SIG-M5 (cell line): ENCODE results near the gene UBC.
"Not testable (repeated sequence)": the region's sequence is repeated elsewhere in the genome, so short reads cannot be mapped to it uniquely, and the experiment has no call there.

Experiments
- DNase-seq: peaks from one replicate; lab custom pipeline; 2025; lab: John Stamatoyannopoulos, UW

Gene UBC

GRCh38 chr12:124931528-124931927 lies 17.1 kb upstream of the UBC start:
- not testable (repeated sequence) for DNase-seq

- no peak for DNase-seq
Measured at GRCh38 chr12:124930586-124930985, 16.1 kb upstream of the UBC start.

- DNase-seq = no peak
Measured at GRCh38 chr12:124929649-124930419, 15.4 kb upstream of the UBC start.

GRCh38 chr12:124928912-124929530 lies 14.6 kb upstream of the UBC start:
- no peak for DNase-seq

GRCh38 chr12:124928095-124928911 lies 13.9 kb upstream of the UBC start:
- DNase-seq = no peak

GRCh38 chr12:124927201-124928094 lies 13.0 kb upstream of the UBC start:
- DNase-seq = no peak

GRCh38 chr12:124925782-124926181 lies 11.3 kb upstream of the UBC start:
- not testable (repeated sequence) for DNase-seq

- no peak for DNase-seq
Measured at GRCh38 chr12:124925117-124925516, 10.7 kb upstream of the UBC start.

- DNase-seq = no peak
Measured at GRCh38 chr12:124923905-124924734, 9.7 kb upstream of the UBC start.

GRCh38 chr12:124921200-124922031 lies 7.0 kb upstream of the UBC start:
- no peak for DNase-seq

GRCh38 chr12:124920353-124920935 lies 6.0 kb upstream of the UBC start:
- no peak for DNase-seq

GRCh38 chr12:124919521-124920352 lies 5.3 kb upstream of the UBC start:
- DNase-seq = no peak

GRCh38 chr12:124918622-124918988 lies 4.2 kb upstream of the UBC start:
- not testable (repeated sequence) for DNase-seq

GRCh38 chr12:124917841-124918621 lies 3.6 kb upstream of the UBC start:
- no peak for DNase-seq

- DNase-seq = no peak
Measured at GRCh38 chr12:124917135-124917840, 2.8 kb upstream of the UBC start.

GRCh38 chr12:124916374-124917134 lies 2.1 kb upstream of the UBC start:
- no peak for DNase-seq
